Upper lobe of right lung (tissue), 1 donor: ENCODE measurements around the gene COQ9. TPM values are rescaled to one million over a fixed set of nuclear protein-coding genes. Genes with fewer than 3 reads are reported as not detected.

Experiments
- ATAC-seq: fragments of 200-7000 bp; cut with Tn5 transposase; one replicate; pipeline ENCODE4 v1.9.1; 2020; ENCODE audit warnings: mild to moderate bottlenecking, moderate library complexity
- DNase-seq: peaks from one replicate; pipeline ENCODE4 v3.0.0-alpha.2; 2020
- H3K27ac ChIP-seq: fragments of 200-600 bp; one replicate; pipeline ENCODE4 v1.8.0; 2022
- H3K27me3 ChIP-seq: fragments of 200-600 bp; one replicate; pipeline ENCODE4 v1.8.0; 2022; ENCODE audit warnings: mild to moderate bottlenecking
- H3K36me3 ChIP-seq: fragments of 200-600 bp; one replicate; pipeline ENCODE4 v1.8.0; 2022
- H3K4me1 ChIP-seq: fragments of 200-600 bp; one replicate; pipeline ENCODE4 v1.8.0; 2022
- H3K4me3 ChIP-seq: fragments of 200-600 bp; one replicate; pipeline ENCODE4 v1.8.0; 2022; ENCODE audit warnings: mild to moderate bottlenecking
- H3K9me3 ChIP-seq: fragments of 200-600 bp; one replicate; pipeline ENCODE4 v1.8.0; 2022
- intact Hi-C: fragments of 100-400 bp; cut with DNase I; formaldehyde crosslinking; loops from one replicate; pipeline ENCODE4 v1.11.0; 2022
- total RNA-seq: library from RNA; stranded (reverse); fragmentation: NEBNext Ultra II Directional; extraction: Animal tissue kit (Norgen Biotek cat#: 25700); gene quantifications from one replicate; pipeline ENCODE4 v1.2.1, GENCODE V29; 2021
- TF ChIP-seq, protein P1 (sequence below): fragments of 200-600 bp; IDR thresholded peaks from one replicate; pipeline ENCODE4 v1.8.0; 2022; ENCODE audit warnings: antibody characterized with exemption
- donor health status: DM: no; HTN: yes; CAD: no; lungs with severe emphysema.

The COQ9 gene
- total RNA-seq, 1 donor from 2014 or later, result 35.2 TPM

DNA sequence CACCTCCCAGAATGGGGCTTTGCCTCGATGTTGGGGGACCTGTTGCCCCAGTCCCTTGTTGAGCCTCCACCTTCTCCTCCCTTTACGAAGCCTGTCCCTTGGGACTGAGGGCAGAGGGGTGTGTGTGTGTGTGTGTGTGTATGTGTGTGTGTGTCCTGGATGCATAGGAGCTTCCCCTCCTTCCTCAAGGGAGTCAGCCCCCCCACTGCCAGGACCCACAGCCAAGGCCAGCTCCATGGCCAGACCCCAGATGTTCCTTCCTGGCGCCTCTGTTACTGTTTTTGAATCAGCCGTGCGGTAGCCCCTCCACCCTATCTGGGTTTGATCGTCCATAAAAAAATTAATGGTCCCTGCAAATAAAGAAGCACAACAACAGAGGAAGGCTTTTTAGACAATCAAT, 56.7 kb downstream of the COQ9 start:
- Histone ChIP-seq H3K27me3 (no peaks in the 10 kb centered on the region), H3K4me3 (no peak overlapping the region), H3K4me1 (peaks cover 12% of the 10 kb centered on the region), H3K36me3 (no peaks in the 10 kb centered on the region), H3K27ac (no peak overlapping the region), H3K9me3 (no peaks in the 10 kb centered on the region)
- intact Hi-C loops, result no loop called here
- no peak for ATAC-seq
- TF ChIP-seq, protein P1, sequence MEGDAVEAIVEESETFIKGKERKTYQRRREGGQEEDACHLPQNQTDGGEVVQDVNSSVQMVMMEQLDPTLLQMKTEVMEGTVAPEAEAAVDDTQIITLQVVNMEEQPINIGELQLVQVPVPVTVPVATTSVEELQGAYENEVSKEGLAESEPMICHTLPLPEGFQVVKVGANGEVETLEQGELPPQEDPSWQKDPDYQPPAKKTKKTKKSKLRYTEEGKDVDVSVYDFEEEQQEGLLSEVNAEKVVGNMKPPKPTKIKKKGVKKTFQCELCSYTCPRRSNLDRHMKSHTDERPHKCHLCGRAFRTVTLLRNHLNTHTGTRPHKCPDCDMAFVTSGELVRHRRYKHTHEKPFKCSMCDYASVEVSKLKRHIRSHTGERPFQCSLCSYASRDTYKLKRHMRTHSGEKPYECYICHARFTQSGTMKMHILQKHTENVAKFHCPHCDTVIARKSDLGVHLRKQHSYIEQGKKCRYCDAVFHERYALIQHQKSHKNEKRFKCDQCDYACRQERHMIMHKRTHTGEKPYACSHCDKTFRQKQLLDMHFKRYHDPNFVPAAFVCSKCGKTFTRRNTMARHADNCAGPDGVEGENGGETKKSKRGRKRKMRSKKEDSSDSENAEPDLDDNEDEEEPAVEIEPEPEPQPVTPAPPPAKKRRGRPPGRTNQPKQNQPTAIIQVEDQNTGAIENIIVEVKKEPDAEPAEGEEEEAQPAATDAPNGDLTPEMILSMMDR, result no peak
- DNase-seq, result no peak

DNA sequence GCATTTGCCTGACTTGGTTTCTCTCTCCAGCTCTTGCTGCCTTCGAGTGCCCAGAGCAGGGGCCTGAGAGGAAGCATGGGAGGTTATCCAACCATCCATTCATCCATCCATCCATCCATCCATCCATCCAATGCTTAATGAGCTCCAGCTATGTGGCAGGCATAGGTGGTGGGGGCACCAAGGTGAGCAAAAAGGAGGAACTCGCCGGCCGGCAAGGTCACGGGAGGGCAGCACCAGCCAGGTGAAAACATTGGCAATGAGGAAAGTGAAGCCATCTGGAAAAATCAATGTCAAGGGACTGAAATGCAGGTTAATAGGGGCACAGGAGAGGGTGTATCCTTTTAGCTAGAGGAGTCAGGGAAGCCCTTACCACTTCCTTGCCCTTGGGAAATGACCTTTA, 57.2 kb downstream of the COQ9 start:
- H3K27me3 ChIP-seq, result no peaks in the 10 kb centered on the region
- intact Hi-C loops, result no loop called here
- H3K4me3 ChIP-seq, result no peak overlapping the region
- peaks cover 12% of the 10 kb centered on the region for H3K4me1 ChIP-seq
- TF ChIP-seq, protein P1, result no peak
- no peaks in the 10 kb centered on the region for H3K9me3 ChIP-seq
- DNase-seq, result no peak
- ATAC-seq, result no peak
- H3K27ac ChIP-seq, result no peak overlapping the region
- H3K36me3 ChIP-seq, result no peaks in the 10 kb centered on the region

DNA sequence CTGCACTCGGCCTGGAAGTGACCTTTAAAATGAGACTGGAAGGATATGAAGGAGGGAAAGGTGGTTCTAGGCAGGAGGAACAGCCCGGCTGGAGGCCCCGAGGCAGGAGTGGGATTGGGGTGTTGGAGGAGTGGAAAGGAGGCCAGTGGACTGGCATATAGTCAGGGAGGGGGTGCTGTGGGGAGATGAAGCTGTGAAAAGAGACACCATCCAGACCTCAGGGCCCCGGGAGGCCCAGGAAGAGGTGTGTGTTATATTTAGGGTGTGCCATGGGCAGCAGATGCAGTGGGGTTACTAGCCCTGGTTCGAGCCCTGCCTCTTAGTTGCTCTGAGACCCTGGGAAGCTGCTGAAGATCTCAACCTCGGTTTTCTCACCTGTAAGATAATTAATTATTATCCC, 57.9 kb downstream of the COQ9 start:
- no peak for DNase-seq
- Histone ChIP-seq H3K4me1 (peaks cover 12% of the 10 kb centered on the region), H3K27me3 (no peaks in the 10 kb centered on the region), H3K4me3 (no peak overlapping the region), H3K27ac (no peak overlapping the region), H3K9me3 (no peaks in the 10 kb centered on the region), H3K36me3 (no peaks in the 10 kb centered on the region)
- TF ChIP-seq, protein P1, result no peak
- intact Hi-C loops, result no loop called here
- ATAC-seq, result no peak

DNA sequence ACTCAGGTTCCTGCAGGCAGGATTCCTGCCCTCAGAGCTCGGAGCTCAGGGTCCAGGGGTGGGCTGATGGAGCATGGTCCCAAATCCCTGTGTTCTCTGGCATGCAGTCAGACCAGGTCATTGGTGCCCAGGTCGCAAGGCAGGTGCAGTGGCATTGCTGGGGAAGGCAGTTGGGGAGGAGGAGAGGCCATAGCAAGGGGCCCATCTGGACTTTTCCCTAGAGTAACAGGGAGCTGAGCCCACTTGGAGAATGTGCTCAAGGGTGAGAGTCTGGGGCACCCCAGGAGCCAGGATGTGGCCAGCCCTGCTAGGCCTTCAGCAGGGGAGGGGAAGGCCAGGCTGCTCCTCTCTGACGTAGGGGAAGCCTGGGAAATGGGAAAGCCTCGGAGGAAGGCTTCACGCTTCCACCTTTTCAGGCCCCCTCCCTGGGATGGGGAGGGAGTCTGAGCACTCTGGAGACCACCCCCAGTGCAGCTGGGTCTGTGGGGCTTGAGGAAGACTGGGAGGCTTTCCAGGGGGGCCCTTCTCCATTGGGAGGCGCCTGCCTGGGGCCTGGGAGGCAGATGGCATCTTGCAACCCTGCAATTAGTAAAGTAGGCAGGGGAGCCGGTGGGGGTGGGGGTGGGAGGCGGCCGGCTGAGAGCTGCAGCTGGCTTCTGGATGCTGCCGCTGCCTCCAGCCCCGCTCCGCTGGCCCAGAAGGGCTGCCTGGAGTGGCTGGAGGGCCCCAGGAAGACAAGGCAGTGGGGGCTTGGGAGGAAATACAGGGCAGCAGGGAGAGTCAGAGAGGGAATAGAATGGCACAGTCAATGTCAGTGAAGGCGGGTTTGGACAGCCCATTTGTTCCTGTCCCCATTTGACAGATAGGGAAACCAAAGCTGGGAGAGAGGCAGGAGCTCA, 60.1 kb downstream of the COQ9 start:
- H3K27me3 ChIP-seq, result no peaks in the 10 kb centered on the region
- ATAC-seq (no peak), DNase-seq (no peak)
- H3K4me1 ChIP-seq, result peaks cover 14% of the 10 kb centered on the region
- intact Hi-C loops, result no loop called here
- H3K27ac ChIP-seq, result no peak overlapping the region
- H3K36me3 ChIP-seq, result no peaks in the 10 kb centered on the region
- H3K4me3 ChIP-seq, result no peak overlapping the region
- no peaks in the 10 kb centered on the region for H3K9me3 ChIP-seq
- TF ChIP-seq, protein P1, result no peak

DNA sequence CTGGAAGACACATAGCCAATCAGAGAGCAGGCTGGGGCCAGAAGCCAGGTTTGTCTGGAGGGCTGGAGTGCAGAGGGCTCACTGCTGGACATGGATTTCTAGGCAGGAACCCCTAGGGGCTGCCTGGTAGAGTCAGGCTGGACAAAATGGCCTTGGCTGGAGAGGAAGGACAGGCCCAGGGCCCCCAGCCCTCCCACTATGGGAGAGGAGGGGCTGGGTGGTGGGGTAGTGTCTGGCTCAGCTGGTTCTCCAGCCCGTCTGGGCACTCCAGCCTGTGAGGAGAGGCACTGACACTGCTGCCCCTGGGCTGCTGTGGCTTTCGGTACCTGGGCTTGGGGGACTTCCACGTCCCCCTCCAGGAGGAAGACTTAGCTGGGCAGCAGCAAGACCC, 60.8 kb downstream of the COQ9 start:
- TF ChIP-seq, protein P1, result no peak
- no peak for DNase-seq
- intact Hi-C loops, result no loop called here
- H3K9me3 ChIP-seq, result no peaks in the 10 kb centered on the region
- ATAC-seq, result no peak
- H3K27me3 ChIP-seq, result no peaks in the 10 kb centered on the region
- H3K36me3 ChIP-seq, result no peaks in the 10 kb centered on the region
- no peak overlapping the region for H3K4me3 ChIP-seq
- H3K27ac ChIP-seq, result no peak overlapping the region
- peaks cover 8% of the 10 kb centered on the region for H3K4me1 ChIP-seq
